Left renal pelvis (tissue), 4 donors: Measurements from ENCODE around the gene SPINK4. TPM values are rescaled to one million over a fixed set of nuclear protein-coding genes. Genes with fewer than 3 reads are reported as not detected.

Source experiments
- DNase-seq, 4 donors: peaks; one replicate each; pipeline ENCODE4 v3.0.0-alpha.2; 2013; ENCODE audit warnings: low read depth in 4 of 4, low spot score in 3 of 4
- polyA plus RNA-seq, 4 donors: library from polyadenylated mRNA; unstranded; fragments of 120-200 nt; gene quantifications; one replicate each; pipeline ENCODE4 v1.2.1, GENCODE V29; 2013; ENCODE audit not compliant: insufficient read length in 4 of 4

The SPINK4 gene
- polyA plus RNA-seq, 4 donors: not detected

DNA sequence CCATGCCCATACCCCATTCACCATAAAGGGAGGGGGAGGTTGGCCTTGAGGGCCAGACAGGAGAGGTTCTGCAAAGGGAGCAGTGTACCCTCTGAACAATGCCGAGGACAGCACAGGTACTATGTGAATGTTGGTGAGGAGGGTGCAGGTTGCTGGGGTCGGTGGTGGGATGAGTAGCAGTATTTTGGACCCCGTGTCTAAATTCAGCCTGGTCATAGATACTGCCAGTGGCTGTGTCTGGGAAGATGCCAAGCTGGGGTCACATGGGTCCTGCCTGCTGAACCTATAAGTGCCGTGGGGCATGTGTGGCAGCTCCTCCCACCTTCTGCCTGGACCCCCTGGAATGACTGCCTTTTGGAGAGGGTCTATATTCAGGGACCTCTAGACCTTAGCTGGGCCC is 11.4 kb upstream of the SPINK4 start:
- no peak for DNase-seq

- DNase-seq: no peak
Observed at GRCh38 chr9:33229359-33230114, 10.4 kb upstream of the SPINK4 start.

- no peak for DNase-seq
Observed at GRCh38 chr9:33230756-33231622, 9.0 kb upstream of the SPINK4 start.

DNA sequence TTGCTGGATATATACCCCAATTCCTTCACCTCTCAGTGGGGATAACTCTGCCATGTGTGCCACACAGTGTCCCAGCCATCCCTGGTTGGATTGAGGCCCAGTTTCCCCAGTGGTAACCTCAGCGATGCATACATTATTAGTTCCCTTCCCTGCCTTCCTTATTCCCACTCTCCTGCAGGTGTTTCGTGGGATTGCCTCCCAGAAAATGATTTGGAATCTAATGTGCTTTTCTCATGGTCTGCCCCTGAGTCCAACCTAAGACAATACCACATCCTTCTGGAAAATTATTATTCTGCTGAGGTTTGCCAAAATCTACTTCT is 8.4 kb upstream of the SPINK4 start:
- no peak for DNase-seq

- DNase-seq: no peak
Observed at GRCh38 chr9:33232815-33233214, 7.2 kb upstream of the SPINK4 start.

DNA sequence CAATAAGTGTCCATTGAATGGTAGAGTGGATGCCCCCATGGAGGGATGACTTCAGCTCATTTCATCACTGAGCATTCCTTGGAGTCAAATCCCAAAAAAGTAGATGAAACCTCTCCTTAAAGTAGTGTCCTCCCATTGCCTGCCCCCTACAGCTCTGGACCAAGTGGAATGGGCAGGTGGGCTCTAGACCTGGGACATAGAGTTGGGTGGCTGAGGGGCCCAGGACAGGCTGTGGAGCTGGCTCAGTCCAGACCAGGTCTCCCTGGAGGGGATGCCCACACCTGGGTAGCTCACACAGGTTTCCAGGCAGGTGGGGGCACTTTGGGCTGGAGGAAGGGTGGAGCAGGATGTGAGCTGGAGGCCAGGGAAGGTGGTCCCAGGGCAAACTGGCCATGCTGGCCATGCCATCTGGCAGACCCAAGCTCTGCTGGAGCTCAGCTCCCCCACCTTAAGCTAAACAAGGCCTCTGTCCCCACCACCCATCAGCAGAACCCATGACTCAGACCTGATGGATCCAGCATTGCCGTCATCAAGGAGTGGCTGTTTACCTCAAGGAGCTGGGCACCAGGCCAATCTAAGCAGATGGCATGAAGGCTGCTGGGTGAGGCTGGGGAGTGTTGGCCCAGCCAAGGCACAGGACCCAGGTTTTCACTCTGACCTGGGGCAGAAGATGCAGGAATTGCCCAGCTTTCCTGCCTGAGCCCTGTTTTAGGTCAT is 6.2 kb upstream of the SPINK4 start:
- no peak for DNase-seq

GRCh38 chr9:33234511-33235467 is 5.2 kb upstream of the SPINK4 start:
- no peak for DNase-seq

- no peak for DNase-seq
Observed at GRCh38 chr9:33236571-33236970, 3.4 kb upstream of the SPINK4 start.

DNA sequence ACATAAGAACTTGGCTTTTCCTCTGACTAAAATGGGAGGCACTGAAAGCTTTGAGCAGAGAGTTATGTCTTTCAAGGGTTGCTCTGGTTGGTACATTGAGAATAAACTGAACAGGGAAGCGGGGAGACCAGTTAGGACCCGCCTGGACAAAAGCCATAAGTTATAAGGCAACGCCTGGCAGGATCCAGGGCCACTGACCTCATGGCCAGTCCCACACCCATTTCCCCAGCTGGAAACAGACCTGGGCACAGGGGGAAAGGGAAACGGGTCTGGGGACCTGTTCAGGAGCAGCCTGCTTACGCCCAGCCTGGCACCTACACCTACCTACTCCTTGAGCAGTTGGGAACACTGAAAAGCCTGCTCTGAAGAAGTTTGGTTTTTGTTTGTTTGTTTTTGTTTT is 1.3 kb downstream of the SPINK4 start:
- DNase-seq: no peak

GRCh38 chr9:33242609-33243134 is 2.7 kb downstream of the SPINK4 start:
- DNase-seq: no peak

DNA sequence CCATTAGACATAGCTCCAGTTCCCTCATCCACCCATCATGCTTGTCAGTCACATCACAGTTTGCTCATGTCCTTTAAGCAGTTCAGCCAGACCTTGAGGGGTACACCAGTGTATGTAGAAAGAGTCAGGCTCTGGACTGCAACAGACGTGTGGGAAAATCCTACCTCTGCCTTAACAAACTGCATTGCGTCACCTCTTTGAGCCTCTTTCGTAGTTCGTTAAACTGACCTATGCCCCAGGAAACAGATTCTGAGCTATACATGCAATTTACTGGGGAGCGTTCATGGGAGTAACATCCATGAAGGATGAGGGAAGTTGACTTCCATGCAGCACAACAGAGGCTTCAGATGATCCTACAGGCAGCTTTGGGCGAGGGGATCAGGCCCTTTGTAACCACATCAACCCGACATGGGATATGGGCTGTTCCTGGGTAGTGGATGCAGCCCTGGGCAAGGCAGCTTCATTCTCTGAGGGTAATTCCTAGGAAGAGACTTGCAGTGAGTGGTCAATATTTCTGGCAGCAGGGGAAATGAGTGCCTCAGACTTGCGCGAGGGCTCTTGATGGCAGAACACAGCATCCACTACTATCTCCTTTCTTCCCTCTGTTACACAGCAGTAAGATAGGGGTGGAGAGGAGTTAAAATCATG is 4.3 kb downstream of the SPINK4 start:
- DNase-seq: no peak

DNA sequence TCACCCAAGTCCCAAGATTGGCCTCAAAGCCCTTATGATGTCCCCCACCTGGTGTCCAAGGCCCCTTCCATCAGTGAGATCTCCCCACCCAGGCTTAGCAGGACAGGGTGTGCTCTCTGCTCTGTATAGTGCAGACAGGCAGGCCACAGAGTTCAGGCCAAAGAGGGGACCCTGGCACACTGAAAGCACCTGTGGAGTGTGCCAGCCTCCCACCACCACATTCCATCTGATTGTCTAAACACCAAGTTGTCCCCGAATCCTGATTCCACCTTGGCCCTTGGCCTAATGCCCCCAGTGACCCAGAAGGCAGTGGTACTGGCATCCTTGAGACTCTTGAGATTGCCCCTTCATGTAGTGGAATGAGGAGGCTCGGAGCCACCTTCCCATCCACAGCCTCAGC is 5.4 kb downstream of the SPINK4 start:
- DNase-seq: no peak

DNA sequence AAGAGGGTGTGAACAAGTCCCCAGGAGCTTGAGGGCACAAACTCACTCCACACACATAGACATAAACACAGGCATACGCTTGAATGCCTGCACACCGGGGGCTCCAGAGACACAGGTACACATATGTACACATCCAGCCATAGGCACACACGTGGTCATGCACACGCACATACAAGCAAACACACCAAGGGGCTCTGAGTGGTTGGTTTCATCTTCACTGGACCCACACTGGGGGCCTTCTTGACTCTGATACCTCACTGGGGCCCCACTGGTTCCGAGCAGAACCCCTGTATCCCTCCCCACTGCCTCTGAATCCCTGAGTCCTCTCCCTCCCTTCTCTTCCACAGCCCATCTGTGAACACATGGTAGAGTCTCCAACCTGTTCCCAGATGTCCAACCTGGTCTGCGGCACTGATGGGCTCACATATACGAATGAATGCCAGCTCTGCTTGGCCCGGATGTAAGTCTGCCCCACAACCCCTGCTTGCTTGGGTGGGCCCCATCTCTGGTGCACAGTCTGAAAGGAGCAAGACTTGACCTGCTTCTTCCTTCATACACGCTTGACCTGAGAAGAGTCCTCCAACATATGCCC is 6.4 kb downstream of the SPINK4 start:
- DNase-seq: no peak

- no peak for DNase-seq
Observed at GRCh38 chr9:33248606-33249005, 8.6 kb downstream of the SPINK4 start.

- DNase-seq: no peak
Observed at GRCh38 chr9:33249087-33249658, 9.2 kb downstream of the SPINK4 start.

GRCh38 chr9:33249983-33250382 is 10.0 kb downstream of the SPINK4 start:
- DNase-seq: no peak

- no peak for DNase-seq
Observed at GRCh38 chr9:33250458-33250995, 10.6 kb downstream of the SPINK4 start.

DNA sequence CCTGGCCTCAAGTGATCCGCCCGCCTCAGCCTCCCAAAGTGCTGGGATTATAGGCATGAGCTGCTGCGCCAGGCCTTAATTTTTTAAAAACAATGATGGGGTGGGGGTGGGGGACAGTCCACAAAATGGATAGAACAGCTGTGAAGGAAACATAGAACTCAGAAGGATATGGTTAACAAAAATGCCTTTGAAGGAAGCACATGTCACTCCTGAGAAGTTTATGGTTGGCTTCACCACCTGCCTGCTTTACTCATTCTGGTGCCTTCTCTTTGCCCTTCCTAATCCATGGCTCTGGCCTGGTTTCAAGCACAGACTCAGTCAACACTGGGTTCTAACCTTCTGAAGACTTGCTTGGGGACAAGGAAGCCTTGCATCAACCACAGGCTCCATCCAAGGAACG is 14.2 kb downstream of the SPINK4 start:
- DNase-seq: no peak

- DNase-seq: no peak
Observed at GRCh38 chr9:33255014-33255413, 15.0 kb downstream of the SPINK4 start.
